Breast epithelium (tissue), 3 donors: ENCODE data around the gene GP1BB.
"Not testable (repeated sequence)": the region's sequence is repeated elsewhere in the genome, so short reads cannot be mapped to it uniquely, and the experiment has no call there.

Experiments
- CTCF ChIP-seq, 3 donors: fragments of 450-650 bp; IDR thresholded peaks; one replicate each; pipeline ENCODE4 v1.5.1; 2016 to 2017; ENCODE audit warnings: antibody characterized with exemption in 3 of 3, mild to moderate bottlenecking in 3 of 3, moderate library complexity in 3 of 3
- POLR2A ChIP-seq: fragments of 450-650 bp; IDR thresholded peaks from one replicate; pipeline ENCODE4 v1.6.1; 2016; ENCODE audit warnings: antibody characterized with exemption, mild to moderate bottlenecking, moderate library complexity
- POLR2AphosphoS5 ChIP-seq, 3 donors: sonication (generic); formaldehyde crosslinking; IDR thresholded peaks; one replicate each; pipeline ENCODE4 v1.6.1; 2017; ENCODE audit warnings: antibody characterized with exemption in 3 of 3

- TF ChIP-seq CTCF (IDR thresholded peaks at IDR 0.05); POLR2A; POLR2AphosphoS5 (IDR thresholded peaks at IDR 0.05): not testable (repeated sequence)
Observed at GRCh38 chr22:19676437-19676836, 46.9 kb upstream of the GP1BB start.
